GM19455 (cell line): Measurements from ENCODE around the gene SPACDR.
"Not testable (repeated sequence)": the region's sequence is repeated elsewhere in the genome, so short reads cannot be mapped to it uniquely, and the experiment has no call there.

ENCODE experiments used
- ATAC-seq: cut with Tn5 transposase; IDR thresholded peaks from one replicate; pipeline ENCODE4 v1.9.1; 2021; ENCODE audit not compliant: unreplicated experiment

The SPACDR gene

GRCh38 chr7:100466653-100467605, 2.9 kb upstream of the SPACDR start:
- ATAC-seq: no peak

GRCh38 chr7:100465702-100466311, 1.7 kb upstream of the SPACDR start:
- ATAC-seq: no peak

- ATAC-seq: no peak
Observed at GRCh38 chr7:100465299-100465698, 1.2 kb upstream of the SPACDR start.

- no peak for ATAC-seq
Observed at GRCh38 chr7:100464791-100465190, 731 bp upstream of the SPACDR start.

GRCh38 chr7:100457033-100457432, 7.0 kb downstream of the SPACDR start:
- ATAC-seq: no peak

GRCh38 chr7:100456562-100456961, 7.5 kb downstream of the SPACDR start:
- ATAC-seq: no peak

- ATAC-seq: no peak
Observed at GRCh38 chr7:100455206-100455605, 8.9 kb downstream of the SPACDR start.

GRCh38 chr7:100453854-100454253, 10.2 kb downstream of the SPACDR start:
- ATAC-seq: not testable (repeated sequence)

- ATAC-seq: no peak
Observed at GRCh38 chr7:100452513-100452912, 11.5 kb downstream of the SPACDR start.

GRCh38 chr7:100449190-100449795, 14.8 kb downstream of the SPACDR start:
- no peak for ATAC-seq

- ATAC-seq: not testable (repeated sequence)
Observed at GRCh38 chr7:100447363-100447762, 16.7 kb downstream of the SPACDR start.

- ATAC-seq: no peak
Observed at GRCh38 chr7:100446040-100446439, 18.0 kb downstream of the SPACDR start.

GRCh38 chr7:100444311-100445278, 19.5 kb downstream of the SPACDR start:
- no peak for ATAC-seq

GRCh38 chr7:100443096-100443840, 20.8 kb downstream of the SPACDR start:
- no peak for ATAC-seq

GRCh38 chr7:100441641-100442535, 22.2 kb downstream of the SPACDR start:
- ATAC-seq: no peak

- ATAC-seq: not testable (repeated sequence)
Observed at GRCh38 chr7:100439244-100439643, 24.8 kb downstream of the SPACDR start.

- ATAC-seq: not testable (repeated sequence)
Observed at GRCh38 chr7:100438731-100439130, 25.3 kb downstream of the SPACDR start.

GRCh38 chr7:100438172-100438571, 25.9 kb downstream of the SPACDR start:
- ATAC-seq: no peak
